Measurements from ENCODE around the gene PGP.
A peak's percentile ranks its signal among the peaks of the same experiment; 100 is the strongest.
"Not testable (repeated sequence)": the region's sequence is repeated elsewhere in the genome, so short reads cannot be mapped to it uniquely, and the experiment has no call there.

Gene PGP, protein sequence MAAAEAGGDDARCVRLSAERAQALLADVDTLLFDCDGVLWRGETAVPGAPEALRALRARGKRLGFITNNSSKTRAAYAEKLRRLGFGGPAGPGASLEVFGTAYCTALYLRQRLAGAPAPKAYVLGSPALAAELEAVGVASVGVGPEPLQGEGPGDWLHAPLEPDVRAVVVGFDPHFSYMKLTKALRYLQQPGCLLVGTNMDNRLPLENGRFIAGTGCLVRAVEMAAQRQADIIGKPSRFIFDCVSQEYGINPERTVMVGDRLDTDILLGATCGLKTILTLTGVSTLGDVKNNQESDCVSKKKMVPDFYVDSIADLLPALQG

DNA sequence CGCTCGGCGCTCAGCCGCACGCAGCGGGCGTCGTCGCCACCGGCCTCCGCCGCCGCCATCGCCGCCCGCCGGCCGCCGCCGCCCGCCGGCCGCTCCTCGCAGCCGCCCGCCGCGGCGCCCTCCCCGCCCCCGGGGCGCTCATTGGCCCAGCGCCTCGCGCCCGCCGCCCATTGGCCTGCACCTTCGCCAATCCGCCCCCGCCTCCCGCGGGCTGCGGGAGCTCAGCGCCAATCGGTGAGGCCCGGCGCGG is at the start of gene PGP:
PGP (minus strand) TSS at position 122 of the 250 bp plus-strand sequence; CDS start at position 59, 63 bp downstream.
- no peak for DNase-seq

DNA sequence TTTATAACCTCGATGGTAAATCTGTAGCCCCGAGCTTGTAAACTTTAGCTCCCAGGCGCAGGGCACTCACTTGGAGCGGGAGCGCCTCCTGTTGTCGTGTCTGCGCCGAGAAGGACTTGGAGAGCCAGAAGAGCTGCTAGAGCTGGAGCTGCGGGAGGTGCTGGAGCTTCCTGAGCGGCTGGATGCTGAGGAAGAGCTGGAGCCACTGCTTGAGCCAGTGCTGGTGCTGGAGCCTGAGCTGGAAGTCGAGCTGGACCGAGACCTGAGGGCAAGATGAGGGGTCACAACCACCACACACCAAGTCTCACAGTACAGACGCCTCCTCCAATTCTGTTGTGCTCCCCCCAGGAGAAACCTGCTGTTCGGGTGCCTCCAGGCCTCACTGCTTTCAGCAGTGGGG is 48.4 kb upstream of the PGP start:
- not testable (repeated sequence) for DNase-seq

DNA sequence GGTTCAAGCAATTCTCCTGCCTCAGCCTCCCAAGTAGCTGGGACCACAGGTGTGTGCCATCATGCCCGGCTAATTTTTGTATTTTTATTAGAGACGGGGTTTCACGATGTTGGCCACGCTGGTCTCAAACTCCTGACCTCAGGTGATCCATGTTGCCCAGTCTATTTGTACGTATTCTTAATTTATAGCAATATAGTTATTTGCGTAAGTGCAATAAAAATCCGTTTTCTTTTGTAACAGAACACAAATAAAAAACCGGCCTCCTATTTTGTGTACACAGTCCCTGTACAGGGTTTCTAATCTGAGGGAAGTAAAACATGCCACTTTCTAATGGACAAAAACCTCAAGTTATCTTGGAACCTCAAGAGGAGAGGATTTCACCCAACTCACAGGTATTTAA is 45.6 kb upstream of the PGP start:
- DNase-seq = no peak

DNA sequence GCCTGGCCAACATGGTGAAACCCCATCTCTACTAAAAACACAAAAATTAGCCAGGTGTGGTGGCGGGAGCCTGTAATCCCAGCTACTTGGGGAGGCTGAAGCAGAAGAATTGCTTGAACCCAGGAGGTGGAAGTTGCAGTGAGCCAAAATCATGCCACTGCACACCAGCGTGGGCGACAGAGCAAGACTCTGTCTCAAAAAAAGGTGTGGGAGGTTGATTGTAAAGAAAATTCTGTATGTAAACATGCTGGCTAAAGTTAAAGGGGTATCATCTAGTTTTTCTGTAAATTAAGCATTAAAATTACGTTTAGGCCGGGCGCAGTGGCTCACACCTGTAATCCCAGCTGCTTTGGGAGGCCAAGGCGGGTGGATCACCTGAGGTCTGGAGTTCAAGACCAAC is 43.9 kb upstream of the PGP start:
- DNase-seq = not testable (repeated sequence)

GRCh38 chr16:2257726-2258125 is 43.1 kb upstream of the PGP start:
- no peak for DNase-seq

- no peak for DNase-seq
Observed at GRCh38 chr16:2256531-2257140, 42.0 kb upstream of the PGP start.

GRCh38 chr16:2253293-2253692 is 38.7 kb upstream of the PGP start:
- no peak for DNase-seq

- DNase-seq = no peak
Observed at GRCh38 chr16:2252806-2253148, 38.1 kb upstream of the PGP start.

GRCh38 chr16:2251296-2252111 is 36.9 kb upstream of the PGP start, which contains the start of gene ECI1:
TSS of gene ECI1 (minus strand) at chr16:2251587. CDS start at chr16:2251566, 21 bp downstream.
- peak; percentile 100 for DNase-seq

GRCh38 chr16:2250652-2251295 is 36.1 kb upstream of the PGP start:
- DNase-seq = no peak

DNA sequence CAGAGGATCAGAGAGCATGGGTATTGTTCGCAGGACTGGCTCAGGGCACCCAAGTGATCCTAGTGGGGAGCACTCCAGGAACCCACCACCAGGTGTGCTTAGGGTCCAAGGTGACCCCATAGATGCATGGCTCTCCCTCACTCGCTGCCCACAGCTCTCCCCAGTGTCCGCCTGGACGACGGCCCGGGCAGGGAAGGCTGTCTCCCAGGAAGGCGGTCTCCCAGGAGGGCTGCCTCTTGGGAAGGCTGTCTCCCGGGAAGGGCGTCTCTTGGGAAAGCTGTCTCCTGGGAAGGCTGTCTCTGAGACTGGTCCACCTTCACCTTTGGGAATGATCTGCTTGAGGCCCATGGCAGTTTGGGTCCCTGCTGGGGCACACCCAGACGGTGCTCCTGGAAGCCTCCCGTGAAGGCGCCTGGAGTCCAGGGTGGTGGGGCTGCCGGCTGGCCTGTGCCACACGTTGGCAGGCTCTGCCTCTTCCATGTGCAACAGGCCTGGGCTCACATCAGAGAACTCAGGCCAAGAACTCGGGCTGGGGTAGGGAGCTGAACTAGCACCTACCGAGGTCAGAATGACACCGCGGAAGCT is 31.8 kb upstream of the PGP start:
- no peak for DNase-seq

- DNase-seq = no peak
Observed at GRCh38 chr16:2244926-2245795, 30.5 kb upstream of the PGP start.

DNA sequence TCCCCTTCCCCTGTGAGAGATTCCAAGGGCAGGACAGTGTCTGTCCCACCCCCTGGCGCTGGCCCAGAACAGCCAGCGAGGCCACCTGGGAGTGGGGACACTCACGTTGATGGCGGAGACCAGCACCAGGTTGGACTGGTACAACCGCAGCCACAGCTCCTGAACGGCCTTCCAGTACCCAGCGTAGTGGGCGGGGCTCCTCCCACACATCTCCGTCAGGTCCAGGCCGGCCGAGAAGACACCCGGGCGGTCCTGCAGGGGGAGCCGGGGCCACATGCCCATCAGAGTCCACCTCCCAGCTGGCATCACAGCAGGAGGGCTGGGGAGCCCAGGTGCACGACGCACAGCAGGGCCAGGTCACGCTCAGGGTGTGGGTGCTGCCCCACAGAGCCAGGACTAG is 29.7 kb upstream of the PGP start:
- no peak for DNase-seq

DNA sequence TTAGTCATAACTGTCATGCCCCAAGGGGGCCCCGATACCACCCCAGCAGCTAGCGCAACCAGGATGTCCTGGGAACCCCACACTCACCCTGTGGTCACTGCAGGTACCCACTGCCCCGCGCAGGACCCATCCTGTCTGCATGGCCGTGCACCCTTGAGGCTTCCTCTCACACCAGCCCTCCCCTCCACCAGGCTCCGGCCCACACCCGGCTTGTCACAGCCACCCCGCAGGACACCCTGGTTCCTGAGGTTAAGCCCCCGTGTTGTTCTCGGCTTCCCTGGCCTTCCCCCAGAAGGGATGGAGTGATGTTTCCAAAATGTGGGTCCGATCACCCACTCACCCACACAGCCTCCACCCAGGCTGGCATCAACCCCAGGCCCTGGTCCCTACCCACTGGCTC is 29.1 kb upstream of the PGP start:
- no peak for DNase-seq

- no peak for DNase-seq
Observed at GRCh38 chr16:2243031-2243528, 28.4 kb upstream of the PGP start.

DNA sequence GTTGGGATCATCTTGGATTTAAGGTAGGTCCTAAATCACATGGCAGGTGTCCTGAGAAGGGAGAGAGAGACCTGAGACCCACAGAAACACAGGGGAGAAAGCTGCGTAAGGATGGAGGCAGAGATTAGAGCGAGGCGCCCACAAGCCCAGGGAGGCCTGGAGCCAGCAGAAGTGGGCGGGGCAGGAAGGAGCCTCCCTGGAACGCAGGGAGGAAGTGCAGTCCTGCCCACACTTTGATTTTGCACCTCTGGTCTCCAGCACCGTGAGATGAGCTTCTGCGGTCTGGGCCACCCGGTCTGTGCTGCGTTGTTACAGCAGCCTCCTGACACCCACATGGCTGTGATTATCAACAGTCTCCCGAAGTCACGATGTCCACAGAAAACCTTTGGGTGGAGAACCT is 28.0 kb upstream of the PGP start:
- DNase-seq = no peak

GRCh38 chr16:2240331-2240730 is 25.7 kb upstream of the PGP start:
- not testable (repeated sequence) for DNase-seq

GRCh38 chr16:2238838-2239675 is 24.4 kb upstream of the PGP start:
- DNase-seq = no peak

DNA sequence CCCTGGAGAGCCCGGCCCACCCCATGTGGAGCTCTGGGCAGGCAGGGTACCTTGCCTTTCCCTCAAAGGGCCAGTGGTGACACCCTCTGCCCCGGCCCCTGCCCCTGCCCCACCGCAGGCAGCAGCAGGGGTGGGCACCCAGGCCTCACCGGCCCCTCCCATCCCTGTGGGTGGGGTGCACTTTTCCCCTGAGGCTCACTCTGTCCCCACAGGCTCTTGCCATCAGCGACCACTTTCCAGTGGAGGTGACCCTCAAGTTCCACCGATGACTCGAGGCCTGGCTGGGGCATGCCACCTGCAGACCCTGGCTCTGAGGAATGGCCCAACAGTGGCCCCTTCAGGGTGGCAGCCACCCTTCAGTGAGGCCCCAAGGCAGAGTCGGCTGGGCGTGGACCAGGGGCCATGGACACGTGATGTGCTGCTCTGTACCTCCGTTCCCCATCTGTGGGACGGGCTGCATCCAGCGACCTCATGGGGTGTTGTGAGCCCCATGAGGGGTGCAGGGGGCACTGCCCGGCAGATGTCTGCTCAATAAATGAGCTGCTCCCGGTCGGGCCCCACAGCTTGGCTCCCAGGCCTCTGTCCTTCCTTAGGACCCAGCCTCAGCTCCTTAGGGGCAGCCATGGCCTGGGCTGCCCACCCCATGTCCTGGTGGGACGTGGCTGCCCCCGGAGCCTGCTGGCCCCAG is 23.7 kb upstream of the PGP start:
- DNase-seq = no peak

- no peak for DNase-seq
Observed at GRCh38 chr16:2237493-2238149, 23.0 kb upstream of the PGP start.
